Esophagus muscularis mucosa (tissue), 4 donors: ENCODE data around the gene SLC51B.
"Not testable (repeated sequence)": the region's sequence is repeated elsewhere in the genome, so short reads cannot be mapped to it uniquely, and the experiment has no call there.

Source experiments
- EP300 ChIP-seq: sonication (generic); formaldehyde crosslinking; IDR thresholded peaks from one replicate; pipeline ENCODE4 v1.6.1; 2017; ENCODE audit warnings: antibody characterized with exemption
- POLR2A ChIP-seq: fragments of 450-650 bp; IDR thresholded peaks from one replicate; pipeline ENCODE4 v1.6.1; 2017; ENCODE audit warnings: antibody characterized with exemption, moderate library complexity, mild to moderate bottlenecking, low read depth
- POLR2AphosphoS5 ChIP-seq, 2 donors: sonication (generic); formaldehyde crosslinking; IDR thresholded peaks; one replicate each; pipeline ENCODE4 v1.6.1; 2017; ENCODE audit warnings: antibody characterized with exemption in 2 of 2
- TF ChIP-seq, protein P1 (sequence below), 3 experiments: fragments of 200-600 bp in 2 of 3; fragments of 450-650 bp in 1 of 3; sonication (generic) in 2 of 3; IDR thresholded peaks; one replicate each; pipeline ENCODE4 v1.5.1; 2017 to 2019; ENCODE audit warnings: antibody characterized with exemption in 3 of 3, mild to moderate bottlenecking in 2 of 3, moderate library complexity in 1 of 3

GRCh38 chr15:65093793-65094170 is 48.6 kb downstream of the SLC51B start:
- TF ChIP-seq, protein P1, sequence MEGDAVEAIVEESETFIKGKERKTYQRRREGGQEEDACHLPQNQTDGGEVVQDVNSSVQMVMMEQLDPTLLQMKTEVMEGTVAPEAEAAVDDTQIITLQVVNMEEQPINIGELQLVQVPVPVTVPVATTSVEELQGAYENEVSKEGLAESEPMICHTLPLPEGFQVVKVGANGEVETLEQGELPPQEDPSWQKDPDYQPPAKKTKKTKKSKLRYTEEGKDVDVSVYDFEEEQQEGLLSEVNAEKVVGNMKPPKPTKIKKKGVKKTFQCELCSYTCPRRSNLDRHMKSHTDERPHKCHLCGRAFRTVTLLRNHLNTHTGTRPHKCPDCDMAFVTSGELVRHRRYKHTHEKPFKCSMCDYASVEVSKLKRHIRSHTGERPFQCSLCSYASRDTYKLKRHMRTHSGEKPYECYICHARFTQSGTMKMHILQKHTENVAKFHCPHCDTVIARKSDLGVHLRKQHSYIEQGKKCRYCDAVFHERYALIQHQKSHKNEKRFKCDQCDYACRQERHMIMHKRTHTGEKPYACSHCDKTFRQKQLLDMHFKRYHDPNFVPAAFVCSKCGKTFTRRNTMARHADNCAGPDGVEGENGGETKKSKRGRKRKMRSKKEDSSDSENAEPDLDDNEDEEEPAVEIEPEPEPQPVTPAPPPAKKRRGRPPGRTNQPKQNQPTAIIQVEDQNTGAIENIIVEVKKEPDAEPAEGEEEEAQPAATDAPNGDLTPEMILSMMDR (IDR thresholded peaks at IDR 0.05), result not testable (repeated sequence)
- TF ChIP-seq EP300; POLR2AphosphoS5 (IDR thresholded peaks at IDR 0.05); POLR2A: not testable (repeated sequence)
